IMR-90 (cell line): ENCODE measurements around the gene PRH1.

Source experiments
- BHLHE40 ChIP-seq: fragments of 150-350 bp; IDR thresholded peaks from 2 replicates; pipeline ENCODE4 v1.6.1; 2016; ENCODE audit warnings: mild to moderate bottlenecking, low read depth, low read length
- CHD1 ChIP-seq: IDR thresholded peaks from 2 replicates; pipeline ENCODE4 v1.6.1; 2012; ENCODE audit warnings: low read depth, low read length, improper control_type of control experiment
- CTCF ChIP-seq: conservative IDR thresholded peaks from 2 replicates; pipeline ENCODE4 v1.5.1; 2012; ENCODE audit warnings: mild to moderate bottlenecking, low read depth, low read length, improper control_type of control experiment
- ELK1 ChIP-seq: fragments of 150-350 bp; IDR thresholded peaks from 2 replicates; pipeline ENCODE4 v1.6.1; 2016; ENCODE audit warnings: low read depth, mild to moderate bottlenecking, low read length, moderate library complexity, borderline replicate concordance
- FOS ChIP-seq: fragments of 150-350 bp; IDR thresholded peaks from 2 replicates; pipeline ENCODE4 v1.6.1; 2016; ENCODE audit warnings: low read depth, low read length
- MXI1 ChIP-seq: IDR thresholded peaks from 2 replicates; pipeline ENCODE4 v1.6.1; 2012; ENCODE audit warnings: low read depth, mild to moderate bottlenecking, low read length, moderate library complexity, borderline replicate concordance
- NFE2L2 ChIP-seq: fragments of 150-350 bp; IDR thresholded peaks from 2 replicates; pipeline ENCODE4 v1.6.1; 2016; ENCODE audit warnings: low read depth, mild to moderate bottlenecking, low read length
- POLR2A ChIP-seq: IDR thresholded peaks from 2 replicates; pipeline ENCODE4 v1.6.1; 2012; ENCODE audit warnings: mild to moderate bottlenecking, low read depth, low read length
- RAD21 ChIP-seq: IDR thresholded peaks from 2 replicates; pipeline ENCODE4 v1.6.1; 2012; ENCODE audit warnings: low read length, improper control_type of control experiment
- SMC3 ChIP-seq: fragments of 150-350 bp; IDR thresholded peaks from 2 replicates; pipeline ENCODE4 v1.6.1; 2016; ENCODE audit warnings: low read depth, mild to moderate bottlenecking, antibody characterized with exemption, low read length, moderate library complexity
- USF2 ChIP-seq: fragments of 150-350 bp; IDR thresholded peaks from 2 replicates; pipeline ENCODE4 v1.6.1; 2017; ENCODE audit warnings: mild to moderate bottlenecking, antibody characterized with exemption, low read length, low read depth

GRCh38 chr12:10891937-10892336 is 7.9 kb upstream of the PRH1 start:
- no peak for TF ChIP-seq CTCF
- TF ChIP-seq BHLHE40, result no peak
- no peak for TF ChIP-seq CHD1
- no peak for TF ChIP-seq POLR2A
- TF ChIP-seq MXI1, result no peak
- TF ChIP-seq FOS, result no peak
- TF ChIP-seq USF2, result no peak
- no peak for TF ChIP-seq ELK1
- no peak for TF ChIP-seq RAD21
- TF ChIP-seq NFE2L2, result no peak
- no peak for TF ChIP-seq SMC3
